GM18499 (cell line): ENCODE data around the gene FOXG1.

Experiments
- ATAC-seq: cut with Tn5 transposase; IDR thresholded peaks from one replicate; pipeline ENCODE4 v1.9.1; 2021; ENCODE audit warnings: moderate number of reproducible peaks; ENCODE audit not compliant: insufficient read depth, unreplicated experiment

The FOXG1 gene

DNA sequence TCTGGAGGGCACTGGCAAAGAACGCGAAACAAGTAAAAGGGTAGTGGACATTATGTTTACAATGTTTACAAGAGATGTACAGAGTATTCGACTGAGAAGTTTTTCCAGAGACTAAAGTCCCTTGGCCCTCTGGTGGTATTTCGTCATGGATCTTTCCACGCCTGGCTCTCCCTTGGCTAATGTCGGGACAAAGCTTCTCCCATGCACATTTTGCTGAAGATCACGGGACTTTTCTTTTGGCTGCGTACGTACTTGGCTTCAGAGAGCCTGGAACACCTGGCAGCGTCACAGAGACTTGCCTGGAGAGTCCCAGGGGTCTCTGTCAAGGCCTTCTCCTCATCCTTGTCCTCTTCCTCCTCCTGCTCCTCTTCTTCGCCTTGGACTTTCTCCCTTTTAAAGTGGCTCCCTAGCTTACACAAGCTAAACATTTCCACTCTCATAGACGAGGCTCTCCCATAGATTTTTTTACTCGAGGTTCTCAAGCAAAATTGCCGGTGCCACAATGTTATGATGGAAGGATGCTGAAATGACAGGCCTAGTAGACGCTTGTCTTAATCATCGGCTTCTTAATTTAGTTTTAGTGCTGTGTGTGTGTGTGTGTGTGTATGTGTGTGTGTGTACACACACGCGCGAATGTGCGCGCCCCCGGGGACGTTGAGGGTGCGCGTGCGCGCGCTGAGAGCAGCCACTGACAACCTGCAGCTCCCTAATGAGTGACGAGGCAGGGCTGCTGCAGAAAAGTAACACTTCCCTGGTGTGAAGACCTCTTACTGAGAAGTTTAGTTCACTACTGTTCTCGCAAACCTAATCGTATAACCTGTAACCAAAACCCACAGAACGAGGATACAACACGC, 4.9 kb upstream of the FOXG1 start:
- no peak for ATAC-seq

GRCh38 chr14:28762303-28762954, 4.2 kb upstream of the FOXG1 start:
- no peak for ATAC-seq

DNA sequence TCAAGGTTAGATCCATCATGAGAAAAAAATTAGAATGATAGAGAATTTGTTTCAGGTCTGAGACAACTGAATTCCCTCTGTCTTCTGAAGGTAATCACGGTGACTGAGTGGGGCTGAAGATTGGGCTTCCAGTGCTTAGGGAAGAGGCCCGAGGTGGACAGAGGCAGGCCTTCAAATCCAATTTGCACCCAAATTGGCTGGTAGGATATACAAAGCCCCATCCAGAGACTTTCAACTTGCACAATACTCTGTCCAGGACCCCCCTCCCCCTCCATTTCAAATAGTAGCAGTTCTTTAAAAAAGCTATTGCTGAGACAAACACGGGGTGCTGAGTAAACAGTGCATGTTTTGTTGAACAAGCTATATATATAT, 3.6 kb upstream of the FOXG1 start:
- ATAC-seq = no peak

- ATAC-seq = no peak
Observed at GRCh38 chr14:28763751-28764256, 2.8 kb upstream of the FOXG1 start.

- no peak for ATAC-seq
Observed at GRCh38 chr14:28764257-28765160, 2.1 kb upstream of the FOXG1 start.

DNA sequence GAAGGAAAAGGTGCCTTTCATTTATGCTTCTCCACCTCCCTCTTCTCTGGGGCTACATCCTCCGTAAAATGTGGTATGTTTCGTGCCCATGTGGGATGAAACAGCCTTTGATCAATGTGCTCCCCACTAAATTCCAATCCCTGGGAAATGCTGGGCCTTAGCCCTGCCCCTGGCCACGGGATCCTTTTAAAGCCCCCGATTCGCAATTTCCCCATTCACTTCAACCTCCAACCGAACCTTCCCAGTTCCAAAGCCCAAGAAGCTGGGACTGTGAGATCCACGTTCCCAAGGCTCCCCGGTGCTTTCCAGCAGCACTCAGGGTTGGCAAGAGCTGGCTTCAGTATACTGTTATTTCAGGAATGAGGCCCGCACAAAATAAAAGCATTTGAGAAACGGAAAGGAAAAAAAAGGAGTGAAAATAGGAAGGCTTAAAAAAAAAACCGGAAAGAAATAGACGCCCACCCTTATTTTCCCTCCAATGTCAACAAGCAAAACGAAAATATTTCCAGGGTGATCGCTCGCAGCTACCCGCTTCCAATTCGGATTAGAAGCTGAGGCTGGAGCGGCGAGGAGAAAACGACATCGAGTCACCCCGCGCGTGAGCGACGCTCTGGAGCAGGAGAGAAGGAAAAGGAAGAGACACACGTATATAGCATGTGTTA, 1.3 kb upstream of the FOXG1 start:
- no peak for ATAC-seq

DNA sequence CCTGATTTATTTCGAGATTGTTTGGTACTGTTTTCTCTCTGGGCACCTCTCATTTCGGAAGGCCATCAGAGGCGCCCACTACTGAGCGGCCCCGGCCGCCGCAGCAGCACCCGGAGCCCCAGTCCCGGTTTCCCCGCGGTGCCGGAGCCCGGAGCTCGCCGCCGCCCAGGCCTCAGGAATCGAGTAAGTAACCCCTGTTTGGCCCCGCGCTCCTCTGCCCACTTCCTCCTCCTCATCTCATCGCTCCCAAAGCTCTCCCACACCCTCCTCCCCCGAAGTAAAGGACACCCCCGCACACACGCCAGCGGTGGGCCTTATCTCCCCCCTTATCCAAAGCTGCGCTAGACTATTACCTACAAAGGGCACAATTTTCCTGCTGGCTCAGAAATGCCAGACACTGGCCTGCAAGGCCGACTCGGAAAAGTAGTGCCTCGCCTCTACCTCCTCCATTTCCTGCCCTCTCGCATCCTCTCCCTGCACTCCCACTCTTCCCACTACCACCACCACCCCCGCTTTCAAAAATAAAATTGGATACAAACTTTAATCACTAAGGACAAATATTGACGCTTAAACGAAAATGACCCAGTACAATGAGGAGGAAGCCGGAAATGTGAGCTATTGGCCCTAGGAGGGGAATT, 637 bp upstream of the FOXG1 start:
- no peak for ATAC-seq

- no peak for ATAC-seq
Observed at GRCh38 chr14:28767030-28767852, 654 bp downstream of the FOXG1 start.

DNA sequence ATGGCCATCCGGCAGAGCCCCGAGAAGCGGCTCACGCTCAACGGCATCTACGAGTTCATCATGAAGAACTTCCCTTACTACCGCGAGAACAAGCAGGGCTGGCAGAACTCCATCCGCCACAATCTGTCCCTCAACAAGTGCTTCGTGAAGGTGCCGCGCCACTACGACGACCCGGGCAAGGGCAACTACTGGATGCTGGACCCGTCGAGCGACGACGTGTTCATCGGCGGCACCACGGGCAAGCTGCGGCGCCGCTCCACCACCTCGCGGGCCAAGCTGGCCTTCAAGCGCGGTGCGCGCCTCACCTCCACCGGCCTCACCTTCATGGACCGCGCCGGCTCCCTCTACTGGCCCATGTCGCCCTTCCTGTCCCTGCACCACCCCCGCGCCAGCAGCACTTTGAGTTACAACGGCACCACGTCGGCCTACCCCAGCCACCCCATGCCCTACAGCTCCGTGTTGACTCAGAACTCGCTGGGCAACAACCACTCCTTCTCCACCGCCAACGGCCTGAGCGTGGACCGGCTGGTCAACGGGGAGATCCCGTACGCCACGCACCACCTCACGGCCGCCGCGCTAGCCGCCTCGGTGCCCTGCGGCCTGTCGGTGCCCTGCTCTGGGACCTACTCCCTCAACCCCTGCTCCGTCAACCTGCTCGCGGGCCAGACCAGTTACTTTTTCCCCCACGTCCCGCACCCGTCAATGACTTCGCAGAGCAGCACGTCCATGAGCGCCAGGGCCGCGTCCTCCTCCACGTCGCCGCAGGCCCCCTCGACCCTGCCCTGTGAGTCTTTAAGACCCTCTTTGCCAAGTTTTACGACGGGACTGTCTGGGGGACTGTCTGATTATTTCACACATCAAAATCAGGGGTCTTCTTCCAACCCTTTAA, 1.5 kb downstream of the FOXG1 start:
- no peak for ATAC-seq

GRCh38 chr14:28769276-28769880, 2.8 kb downstream of the FOXG1 start:
- no peak for ATAC-seq

DNA sequence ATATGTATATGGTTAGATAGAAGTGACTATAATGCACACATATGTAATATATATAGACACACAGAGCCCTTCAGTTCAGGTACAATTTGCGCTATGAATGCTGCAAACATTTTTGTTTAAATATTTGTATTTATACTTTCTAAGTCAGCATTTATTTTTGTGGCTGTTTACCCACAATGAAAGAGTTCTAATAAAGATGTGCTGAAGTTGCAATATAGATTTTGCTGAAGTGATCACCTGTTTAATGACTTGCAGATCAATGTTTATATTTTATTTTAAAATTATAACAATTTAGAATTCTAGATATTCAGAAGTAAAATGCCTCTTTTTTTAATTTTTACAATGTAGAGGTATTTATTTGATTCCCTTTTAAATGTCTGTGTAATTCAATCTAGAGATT, 3.5 kb downstream of the FOXG1 start:
- ATAC-seq = no peak

GRCh38 chr14:28770630-28771029, 4.0 kb downstream of the FOXG1 start:
- ATAC-seq = no peak

DNA sequence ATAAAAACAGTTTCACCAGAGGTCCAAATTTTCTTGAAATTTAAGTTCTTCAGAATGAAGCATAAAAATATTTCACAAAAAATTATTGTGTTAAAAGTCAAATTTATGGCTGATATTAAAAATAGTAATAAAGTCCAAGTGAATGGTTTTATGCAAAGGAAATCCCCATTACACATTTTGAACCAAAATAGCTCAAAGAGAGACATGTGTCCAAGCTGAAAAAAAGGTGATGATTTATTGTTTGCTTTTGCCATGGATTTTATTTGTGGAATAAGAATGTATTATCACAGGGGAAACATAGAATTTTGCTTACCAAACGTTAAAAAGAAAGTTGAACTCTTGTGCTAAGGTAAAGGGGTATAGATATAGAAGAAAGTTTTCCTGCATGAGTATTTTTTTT, 4.6 kb downstream of the FOXG1 start:
- no peak for ATAC-seq

DNA sequence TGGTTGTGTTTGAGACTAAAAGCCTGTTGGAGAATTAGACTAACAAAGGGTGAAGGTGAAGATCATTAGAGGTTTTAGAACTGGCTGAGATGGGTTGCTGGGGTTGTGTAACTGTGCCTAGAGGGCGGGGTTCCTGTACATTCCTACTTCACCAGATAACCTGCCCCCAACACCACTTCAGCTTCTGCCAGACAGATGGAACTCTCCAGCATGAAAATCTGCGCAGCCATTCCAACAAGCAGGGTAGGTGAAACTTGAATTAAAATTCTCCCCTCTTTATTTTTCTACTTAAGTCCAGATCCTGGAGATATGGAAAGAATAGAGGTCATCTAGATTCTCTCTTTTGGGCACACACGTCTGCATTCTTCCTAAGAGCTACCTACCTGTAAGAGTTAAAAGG, 6.0 kb downstream of the FOXG1 start:
- ATAC-seq = no peak

DNA sequence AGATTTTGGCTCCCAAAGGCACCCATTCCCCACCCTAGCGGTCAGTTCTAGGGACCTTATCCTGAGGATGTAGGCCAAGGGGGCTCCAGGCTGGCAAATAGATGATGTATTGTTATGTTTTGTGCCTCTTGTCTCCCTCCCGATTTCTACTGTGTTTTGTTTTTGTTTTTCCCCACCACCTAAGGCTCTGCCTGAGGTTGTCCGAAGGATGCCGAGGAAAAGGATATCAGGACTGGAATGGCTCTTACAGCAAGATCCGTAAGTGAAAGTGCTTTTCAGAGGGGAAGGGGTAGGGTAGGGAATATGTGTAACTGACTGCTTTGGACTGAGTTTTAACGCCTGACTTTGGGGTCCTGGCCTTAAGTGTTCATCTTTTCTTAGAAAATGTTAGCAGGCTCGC, 6.6 kb downstream of the FOXG1 start:
- no peak for ATAC-seq

- no peak for ATAC-seq
Observed at GRCh38 chr14:28773861-28774691, 7.5 kb downstream of the FOXG1 start.
